RWPE2 (cell line): Measurements from ENCODE around the gene TBC1D3B.
"Not testable (repeated sequence)": the region's sequence is repeated elsewhere in the genome, so short reads cannot be mapped to it uniquely, and the experiment has no call there.

Experiments used
- ATAC-seq: fragments of 200-7000 bp; cut with Tn5 transposase; 3 replicates; pipeline ENCODE4 v1.9.1; 2021; ENCODE audit warnings: low read depth
- DNase-seq: peaks from one replicate; pipeline ENCODE4 v3.0.0-alpha.2; 2020; ENCODE audit warnings: low spot score
- H3K27ac ChIP-seq: fragments of 450-650 bp; 2 replicates; pipeline ENCODE4 v1.5.1; 2017; ENCODE audit warnings: mild to moderate bottlenecking; ENCODE audit not compliant: poor library complexity, severe bottlenecking
- H3K27me3 ChIP-seq: fragments of 250-450 bp; sonication (Bioruptor Pico); 2 replicates; pipeline ENCODE4 v1.5.1; 2021; ENCODE audit warnings: mild to moderate bottlenecking, moderate library complexity; ENCODE audit not compliant: insufficient read depth, poor library complexity, severe bottlenecking
- H3K36me3 ChIP-seq: fragments of 250-450 bp; sonication (Bioruptor Pico); 2 replicates; pipeline ENCODE4 v1.5.1; 2020; ENCODE audit warnings: low read depth, mild to moderate bottlenecking, moderate library complexity
- H3K4me1 ChIP-seq: fragments of 250-450 bp; sonication (Bioruptor Pico); 2 replicates; pipeline ENCODE4 v1.5.1; 2021; ENCODE audit warnings: mild to moderate bottlenecking, moderate library complexity; ENCODE audit not compliant: insufficient read depth, poor library complexity, severe bottlenecking
- H3K4me3 ChIP-seq: fragments of 250-450 bp; sonication (Bioruptor Pico); 2 replicates; pipeline ENCODE4 v1.5.1; 2021; ENCODE audit warnings: mild to moderate bottlenecking, moderate library complexity; ENCODE audit not compliant: severe bottlenecking
- H3K9me3 ChIP-seq: fragments of 250-450 bp; sonication (Bioruptor Pico); 2 replicates; pipeline ENCODE4 v1.5.1; 2021; ENCODE audit warnings: mild to moderate bottlenecking, moderate library complexity; ENCODE audit not compliant: severe bottlenecking
- TF ChIP-seq, protein P1 (sequence below): fragments of 450-650 bp; IDR thresholded peaks from one replicate; pipeline ENCODE4 v1.5.1; 2017; ENCODE audit warnings: mild to moderate bottlenecking, moderate library complexity; ENCODE audit not compliant: poor library complexity, severe bottlenecking

Gene TBC1D3B

DNA sequence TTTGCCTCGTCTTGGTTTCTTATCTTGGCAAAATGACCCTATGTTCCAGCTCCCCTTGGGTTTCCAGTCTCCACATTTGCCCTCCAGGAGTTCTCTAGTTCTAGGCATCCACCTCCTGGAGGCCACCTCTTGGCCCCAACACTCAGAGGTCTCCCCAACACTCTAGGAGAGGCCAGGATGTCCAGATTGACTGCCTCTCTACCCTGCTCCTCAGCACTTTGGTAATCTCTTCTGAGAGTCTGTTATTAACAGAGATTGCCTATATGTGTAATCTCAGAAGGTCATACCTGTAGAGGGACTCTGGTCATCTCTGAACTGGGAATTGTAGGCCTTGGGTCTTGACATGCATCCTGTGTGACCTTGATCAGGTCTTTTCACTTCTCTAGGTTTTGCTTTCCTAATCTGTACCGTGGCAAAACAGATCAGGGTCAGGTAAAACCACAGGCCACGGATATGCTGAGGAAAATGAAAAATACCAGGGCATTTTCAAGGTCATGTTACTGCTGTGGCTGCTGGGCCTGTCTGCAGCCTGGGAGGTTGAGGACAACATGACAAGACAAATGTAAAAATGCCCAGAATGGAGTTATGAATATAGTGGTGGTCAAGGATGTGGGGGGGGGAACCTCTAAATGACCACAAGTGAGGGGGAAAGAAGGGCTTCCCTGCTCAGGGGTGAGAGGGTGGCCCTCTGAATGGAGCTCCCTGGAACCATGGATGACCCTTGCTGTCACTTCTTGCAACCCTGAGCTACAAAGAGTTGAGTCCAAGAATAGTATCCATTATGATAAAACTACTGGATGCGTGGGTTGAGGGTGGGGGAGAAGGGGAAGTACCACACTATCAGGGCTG, 29.4 kb upstream of the TBC1D3B start:
- Histone ChIP-seq H3K4me3 (no peak overlapping the region), H3K27me3 (no peaks in the 10 kb centered on the region), H3K4me1 (no peaks in the 10 kb centered on the region), H3K36me3 (no peaks in the 10 kb centered on the region), H3K27ac (no peak overlapping the region), H3K9me3 (no peaks in the 10 kb centered on the region)
- no peak for ATAC-seq
- TF ChIP-seq, protein P1, sequence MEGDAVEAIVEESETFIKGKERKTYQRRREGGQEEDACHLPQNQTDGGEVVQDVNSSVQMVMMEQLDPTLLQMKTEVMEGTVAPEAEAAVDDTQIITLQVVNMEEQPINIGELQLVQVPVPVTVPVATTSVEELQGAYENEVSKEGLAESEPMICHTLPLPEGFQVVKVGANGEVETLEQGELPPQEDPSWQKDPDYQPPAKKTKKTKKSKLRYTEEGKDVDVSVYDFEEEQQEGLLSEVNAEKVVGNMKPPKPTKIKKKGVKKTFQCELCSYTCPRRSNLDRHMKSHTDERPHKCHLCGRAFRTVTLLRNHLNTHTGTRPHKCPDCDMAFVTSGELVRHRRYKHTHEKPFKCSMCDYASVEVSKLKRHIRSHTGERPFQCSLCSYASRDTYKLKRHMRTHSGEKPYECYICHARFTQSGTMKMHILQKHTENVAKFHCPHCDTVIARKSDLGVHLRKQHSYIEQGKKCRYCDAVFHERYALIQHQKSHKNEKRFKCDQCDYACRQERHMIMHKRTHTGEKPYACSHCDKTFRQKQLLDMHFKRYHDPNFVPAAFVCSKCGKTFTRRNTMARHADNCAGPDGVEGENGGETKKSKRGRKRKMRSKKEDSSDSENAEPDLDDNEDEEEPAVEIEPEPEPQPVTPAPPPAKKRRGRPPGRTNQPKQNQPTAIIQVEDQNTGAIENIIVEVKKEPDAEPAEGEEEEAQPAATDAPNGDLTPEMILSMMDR, result no peak
- no peak for DNase-seq

GRCh38 chr17:36204724-36205500, 28.5 kb upstream of the TBC1D3B start:
- DNase-seq (no peak), ATAC-seq (no peak)
- H3K4me1 ChIP-seq, result no peaks in the 10 kb centered on the region
- H3K27ac ChIP-seq, result no peak overlapping the region
- no peaks in the 10 kb centered on the region for H3K27me3 ChIP-seq
- TF ChIP-seq, protein P1, result no peak
- no peaks in the 10 kb centered on the region for H3K36me3 ChIP-seq
- H3K9me3 ChIP-seq, result no peaks in the 10 kb centered on the region
- no peak overlapping the region for H3K4me3 ChIP-seq

DNA sequence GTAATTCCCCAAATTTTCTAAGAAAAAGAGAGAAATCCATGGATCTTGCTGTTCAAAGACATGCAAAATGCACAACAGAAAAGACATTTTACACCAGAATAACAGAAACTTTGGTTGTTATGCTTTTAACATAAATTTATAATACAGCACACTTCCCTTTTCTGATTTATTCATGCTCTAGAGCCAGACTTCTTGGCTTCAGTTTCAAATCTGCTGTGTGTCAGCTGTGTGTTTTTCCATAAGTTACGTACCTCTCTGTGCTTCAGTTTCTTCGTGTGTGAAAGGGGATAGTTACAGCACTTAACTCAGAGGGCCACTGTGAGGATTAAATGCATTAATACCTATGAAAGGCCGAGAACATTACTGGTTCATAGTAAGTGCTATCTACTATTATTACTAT, 26.9 kb upstream of the TBC1D3B start:
- Histone ChIP-seq H3K36me3 (no peaks in the 10 kb centered on the region), H3K4me1 (no peaks in the 10 kb centered on the region), H3K27me3 (no peaks in the 10 kb centered on the region), H3K9me3 (no peaks in the 10 kb centered on the region), H3K27ac (no peak overlapping the region), H3K4me3 (no peak overlapping the region)
- TF ChIP-seq, protein P1, result no peak
- ATAC-seq (no peak), DNase-seq (no peak)

GRCh38 chr17:36201506-36201905, 25.1 kb upstream of the TBC1D3B start:
- not testable (repeated sequence) for ATAC-seq, H3K9me3 ChIP-seq, H3K36me3 ChIP-seq, H3K27me3 ChIP-seq, DNase-seq, H3K4me3 ChIP-seq, H3K27ac ChIP-seq, H3K4me1 ChIP-seq

- not testable (repeated sequence) for H3K4me1 ChIP-seq, H3K27ac ChIP-seq, ATAC-seq, H3K9me3 ChIP-seq, DNase-seq, H3K4me3 ChIP-seq, H3K27me3 ChIP-seq, H3K36me3 ChIP-seq
These were observed 24.7 kb upstream of the TBC1D3B start for GRCh38 chr17:36201102-36201501.
